ENCODE results near the gene AKAP6. TPM values are rescaled to one million over a fixed set of nuclear protein-coding genes. Genes with fewer than 3 reads are reported as not detected.

Gene AKAP6
- total and polyA plus RNA-seq, 2 experiments from 2014 or later = 0.38 to 0.42 TPM

- Histone ChIP-seq H3K9me2 (ENCODE audit: insufficient read depth) (peaks cover 3% of the 10 kb centered on the region; the same call in 1 of the 2 replicates), H3K27ac (ENCODE audit: low read depth) (no peak overlapping the region), H3K4me1 (ENCODE audit: insufficient read depth) (no peaks in the 10 kb centered on the region), H3K27me3 (ENCODE audit: insufficient read depth) (no peaks in the 10 kb centered on the region), H3K36me3 (ENCODE audit: insufficient read depth) (no peaks in the 10 kb centered on the region), H3K4me2 (no peak overlapping the region), H3K79me2 (replicated peaks; ENCODE audit: insufficient read depth) (no peaks in the 10 kb centered on the region), H3F3A (replicated peaks; ENCODE audit: low read depth) (no peaks in the 10 kb centered on the region), H2AFZ (no peak overlapping the region), H3K4me3 (no peak overlapping the region), H4K20me1 (replicated peaks; ENCODE audit: insufficient read depth) (no peaks in the 10 kb centered on the region)
- Mint-ChIP-seq H3K36me3 (ENCODE audit: low read depth) (no peaks in the 10 kb centered on the region), H3K4me1 (no peaks in the 10 kb centered on the region), H3K27ac (no peak overlapping the region), H3K9me3 (no peaks in the 10 kb centered on the region), H3K4me3 (no peak overlapping the region), H3K27me3 (ENCODE audit: insufficient read depth, low read depth, poor library complexity) (peaks cover 1% of the 10 kb centered on the region)
- no peak for DNase-seq (ENCODE audit: low spot score)
- TF ChIP-seq CTCF (conservative IDR thresholded peaks at IDR 0.05; ENCODE audit: low read depth in 2 of 2) = no peak
- no peak for TF ChIP-seq ZNF462 (CRISPR knock-in tag; IDR thresholded peaks at IDR 0.05)
- TF ChIP-seq ETS1 (IDR thresholded peaks at IDR 0.05) = no peak
- no peak for TF ChIP-seq EZH2phosphoT487 (IDR thresholded peaks at IDR 0.05; ENCODE audit: unreplicated experiment)
- no peak for ATAC-seq
These were observed 321.6 kb downstream of the AKAP6 start for GRCh38 chr14:32650665-32651064.

Measured in GM23338 (cell line).